Panc1 (cell line): Measurements from ENCODE around the gene SAMD4A. TPM values are rescaled to one million over a fixed set of nuclear protein-coding genes. Genes with fewer than 3 reads are reported as not detected.

Experiments
- ATAC-seq: fragments of 200-7000 bp; cut with Tn5 transposase; 2 replicates; pipeline ENCODE4 v1.9.1; 2020; ENCODE audit warnings: mild to moderate bottlenecking, moderate library complexity
- BruUV-seq: library from RNA; stranded (reverse); fragments of 400-500 nt; replicated peaks from 2 replicates; lab custom pipeline; 2021; lab: Mats Ljungman, UMichigan
- CTCF ChIA-PET: fragments of 300-600 bp; sonication (Branson Sonifier 250); formaldehyde crosslinking; loops from one replicate; lab custom pipeline; 2022; ENCODE audit warnings: antibody characterized with exemption; lab: Charles Lee
- POLR2A ChIA-PET: fragments of 300-600 bp; sonication (Branson Sonifier 250); formaldehyde crosslinking; loops from one replicate; lab custom pipeline; 2022; ENCODE audit warnings: antibody characterized with exemption; lab: Charles Lee
- DNase-seq: peaks from one replicate; pipeline ENCODE4 v3.0.0-alpha.2; 2010; ENCODE audit warnings: low read depth, low spot score
- H3K27ac ChIP-seq: 2 replicates; pipeline ENCODE4 v1.5.1; 2011; ENCODE audit warnings: mild to moderate bottlenecking, low read length, inconsistent platforms
- H3K27me3 ChIP-seq: fragments of 200-500 bp; sonication (Bioruptor generic); 2 replicates; pipeline ENCODE4 v1.6.0; 2014; ENCODE audit warnings: low read length, inconsistent platforms; ENCODE audit not compliant: control insufficient read depth, insufficient read depth
- H3K36me3 ChIP-seq: fragments of 200-500 bp; sonication (Bioruptor generic); 2 replicates; pipeline ENCODE4 v1.5.1; 2014; ENCODE audit warnings: inconsistent platforms, mild to moderate bottlenecking, low read length, moderate library complexity; ENCODE audit not compliant: control insufficient read depth, insufficient read depth
- H3K4me1 ChIP-seq: 2 replicates; pipeline ENCODE4 v1.5.1; 2011; ENCODE audit warnings: inconsistent platforms, mild to moderate bottlenecking, low read length, moderate library complexity; ENCODE audit not compliant: control insufficient read depth, insufficient read depth
- H3K4me3 ChIP-seq, 2 experiments: 2 replicates each; pipeline ENCODE4 v1.5.1; 2011 to 2012; ENCODE audit warnings: low read depth in 2 of 2, low read length in 2 of 2, mild to moderate bottlenecking in 2 of 2, inconsistent platforms in 1 of 2, moderate library complexity in 1 of 2
- H3K9me3 ChIP-seq: fragments of 200-500 bp; sonication (Bioruptor generic); 2 replicates; pipeline ENCODE4 v1.5.1; 2014; ENCODE audit warnings: low read depth, mild to moderate bottlenecking, inconsistent platforms, low read length, moderate library complexity; ENCODE audit not compliant: control insufficient read depth, insufficient read depth
- CTCF ChIP-seq: fragments of 450-650 bp; IDR thresholded peaks from 2 replicates; pipeline ENCODE4 v1.5.1; 2017; ENCODE audit warnings: mild to moderate bottlenecking
- POLR2AphosphoS5 ChIP-seq: IDR thresholded peaks from 2 replicates; pipeline ENCODE4 v1.6.1; 2012; ENCODE audit warnings: mild to moderate bottlenecking, low read depth, low read length, moderate library complexity
- SIN3A ChIP-seq: IDR thresholded peaks from 2 replicates; pipeline ENCODE4 v1.6.1; 2012; ENCODE audit warnings: low read depth, mild to moderate bottlenecking, low read length, moderate library complexity, borderline replicate concordance; ENCODE audit not compliant: insufficient read depth
- TCF7L2 ChIP-seq: IDR thresholded peaks from 2 replicates; pipeline ENCODE4 v1.6.1; 2011; ENCODE audit warnings: mild to moderate bottlenecking, low read depth, low read length, inconsistent platforms
- in situ Hi-C: cut with HindIII; loops from 2 replicates; pipeline ENCODE4 v1.10.0; 2016; ENCODE audit warnings: low sequenced_read_pairs, low pct_unique_long_range_greater_than_20kb
- intact Hi-C: fragments of 100-400 bp; cut with micrococcal nuclease; formaldehyde crosslinking; loops from one replicate; pipeline ENCODE4 v1.10.0; 2022; ENCODE audit not compliant: unreplicated experiment
- total RNA-seq: library from RNA; stranded (reverse); gene quantifications from one replicate; pipeline ENCODE4 v1.2.1, GENCODE V29; 2021; ENCODE audit not compliant: unreplicated experiment
- TF ChIP-seq, protein P1 (sequence below), 2 experiments: IDR thresholded peaks; 2 replicates each; pipeline ENCODE4 v1.6.1; 2011 to 2012; ENCODE audit warnings: low read depth in 2 of 2, control low read depth in 1 of 2, low read length in 1 of 2, mild to moderate bottlenecking in 1 of 2, moderate library complexity in 1 of 2; ENCODE audit not compliant: insufficient read depth in 1 of 2

The SAMD4A gene
- total RNA-seq, 1 experiment from 2014 or later: 15.2 TPM

- TF ChIP-seq POLR2AphosphoS5 (no peak), CTCF (no peak), SIN3A (no peak), TCF7L2 (no peak)
- TF ChIP-seq, protein P1, sequence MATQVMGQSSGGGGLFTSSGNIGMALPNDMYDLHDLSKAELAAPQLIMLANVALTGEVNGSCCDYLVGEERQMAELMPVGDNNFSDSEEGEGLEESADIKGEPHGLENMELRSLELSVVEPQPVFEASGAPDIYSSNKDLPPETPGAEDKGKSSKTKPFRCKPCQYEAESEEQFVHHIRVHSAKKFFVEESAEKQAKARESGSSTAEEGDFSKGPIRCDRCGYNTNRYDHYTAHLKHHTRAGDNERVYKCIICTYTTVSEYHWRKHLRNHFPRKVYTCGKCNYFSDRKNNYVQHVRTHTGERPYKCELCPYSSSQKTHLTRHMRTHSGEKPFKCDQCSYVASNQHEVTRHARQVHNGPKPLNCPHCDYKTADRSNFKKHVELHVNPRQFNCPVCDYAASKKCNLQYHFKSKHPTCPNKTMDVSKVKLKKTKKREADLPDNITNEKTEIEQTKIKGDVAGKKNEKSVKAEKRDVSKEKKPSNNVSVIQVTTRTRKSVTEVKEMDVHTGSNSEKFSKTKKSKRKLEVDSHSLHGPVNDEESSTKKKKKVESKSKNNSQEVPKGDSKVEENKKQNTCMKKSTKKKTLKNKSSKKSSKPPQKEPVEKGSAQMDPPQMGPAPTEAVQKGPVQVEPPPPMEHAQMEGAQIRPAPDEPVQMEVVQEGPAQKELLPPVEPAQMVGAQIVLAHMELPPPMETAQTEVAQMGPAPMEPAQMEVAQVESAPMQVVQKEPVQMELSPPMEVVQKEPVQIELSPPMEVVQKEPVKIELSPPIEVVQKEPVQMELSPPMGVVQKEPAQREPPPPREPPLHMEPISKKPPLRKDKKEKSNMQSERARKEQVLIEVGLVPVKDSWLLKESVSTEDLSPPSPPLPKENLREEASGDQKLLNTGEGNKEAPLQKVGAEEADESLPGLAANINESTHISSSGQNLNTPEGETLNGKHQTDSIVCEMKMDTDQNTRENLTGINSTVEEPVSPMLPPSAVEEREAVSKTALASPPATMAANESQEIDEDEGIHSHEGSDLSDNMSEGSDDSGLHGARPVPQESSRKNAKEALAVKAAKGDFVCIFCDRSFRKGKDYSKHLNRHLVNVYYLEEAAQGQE (IDR thresholded peaks at IDR 0.05; ENCODE audit: insufficient read depth in 1 of 2, low read depth in 2 of 2, low read length in 1 of 2): no peak
- Histone ChIP-seq H3K36me3 (no peaks in the 10 kb centered on the region), H3K27ac (no peak overlapping the region), H3K9me3 (no peaks in the 10 kb centered on the region), H3K27me3 (no peaks in the 10 kb centered on the region), H3K4me3 (no peak overlapping the region), H3K4me1 (0 out of 2 replicates have a peak, but pooled peaks cover 3% of the 10 kb centered on the region)
- ChIA-PET CTCF (no interaction called here), POLR2A (no interaction called here)
- DNase-seq (no peak), ATAC-seq (no peak)
- in situ Hi-C loops: no loop called here
- BruUV-seq: no TSS peak
- intact Hi-C loops: no loop called here
These were observed 151.1 kb downstream of the SAMD4A start for GRCh38 chr14:54718046-54718445.

GRCh38 chr14:54719406-54719805 is 152.5 kb downstream of the SAMD4A start:
- in situ Hi-C loops: no loop called here
- 0 out of 2 replicates have a peak, but pooled peaks cover 3% of the 10 kb centered on the region for H3K4me1 ChIP-seq
- intact Hi-C loops: no loop called here
- H3K36me3 ChIP-seq: no peaks in the 10 kb centered on the region
- H3K27ac ChIP-seq: no peak overlapping the region
- no peak for TF ChIP-seq POLR2AphosphoS5
- TF ChIP-seq TCF7L2: no peak
- TF ChIP-seq CTCF: no peak
- no peak for TF ChIP-seq SIN3A
- TF ChIP-seq, protein P1 (IDR thresholded peaks at IDR 0.05; ENCODE audit: insufficient read depth in 1 of 2, low read depth in 2 of 2, low read length in 1 of 2): no peak
- no peak overlapping the region for H3K4me3 ChIP-seq
- no peaks in the 10 kb centered on the region for H3K9me3 ChIP-seq
- BruUV-seq: no TSS peak
- H3K27me3 ChIP-seq: no peaks in the 10 kb centered on the region
- DNase-seq (no peak), ATAC-seq (no peak)
- ChIA-PET POLR2A (no interaction called here), CTCF (interaction anchor here (0.6 kb wide), 2 partner anchors 67 to 158 kb away, joined by 4 read pairs; no protein-coding TSS in a partner anchor)
